HG03103 (cell line): ENCODE measurements around the gene RHOT2.

ENCODE experiments used
- ATAC-seq: cut with Tn5 transposase; IDR thresholded peaks from one replicate; pipeline ENCODE4 v1.9.1; 2021; ENCODE audit warnings: low read depth; ENCODE audit not compliant: unreplicated experiment

RHOT2 gene

GRCh38 chr16:647173-647902 lies 20.6 kb upstream of the RHOT2 start:
- ATAC-seq = no peak

DNA sequence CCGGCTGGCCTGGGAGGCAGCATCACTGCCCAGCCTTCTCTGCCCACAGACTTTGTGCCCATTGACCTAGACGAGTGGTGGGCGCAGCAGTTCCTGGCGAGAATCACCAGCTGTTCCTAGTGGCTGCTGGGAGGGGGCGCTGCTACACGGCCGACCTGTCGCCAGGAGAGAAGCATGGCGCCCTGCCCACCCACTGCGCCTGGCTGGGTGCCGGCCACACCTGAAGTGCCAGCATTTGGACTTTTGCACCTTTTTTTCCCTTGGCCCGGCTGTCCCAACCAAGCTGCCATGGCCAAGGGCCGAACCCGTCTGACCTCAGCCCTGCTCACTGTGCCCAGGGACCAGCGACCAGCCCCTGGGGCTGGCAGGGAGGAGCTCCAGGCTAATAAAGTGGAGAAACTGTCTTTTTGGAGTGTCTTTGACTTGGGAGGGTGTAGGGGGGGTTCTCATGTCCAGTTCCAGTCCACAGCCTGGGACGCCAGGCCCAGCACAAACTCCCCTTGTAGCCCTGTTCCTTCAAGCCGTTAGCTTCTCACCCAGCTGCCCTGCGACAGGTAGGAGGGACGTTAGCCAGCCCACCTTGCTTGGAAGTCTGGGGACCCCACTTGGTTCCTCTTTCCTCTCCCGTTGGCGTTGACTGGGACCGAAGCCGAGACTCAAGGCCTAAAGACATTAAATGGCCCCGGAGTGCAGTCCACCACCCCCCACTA lies 19.7 kb upstream of the RHOT2 start:
- ATAC-seq = no peak

GRCh38 chr16:648781-649589 lies 18.9 kb upstream of the RHOT2 start, which contains the start of gene WDR90:
Gene WDR90, plus strand, starts transcription at chr16:649365. Its CDS starts 52 bp downstream, at chr16:649417.
- ATAC-seq = peak; percentile 69

- ATAC-seq = peak; percentile 3
Observed at GRCh38 chr16:649631-650030, 18.3 kb upstream of the RHOT2 start.

GRCh38 chr16:651844-652243 lies 16.1 kb upstream of the RHOT2 start:
- no peak for ATAC-seq

DNA sequence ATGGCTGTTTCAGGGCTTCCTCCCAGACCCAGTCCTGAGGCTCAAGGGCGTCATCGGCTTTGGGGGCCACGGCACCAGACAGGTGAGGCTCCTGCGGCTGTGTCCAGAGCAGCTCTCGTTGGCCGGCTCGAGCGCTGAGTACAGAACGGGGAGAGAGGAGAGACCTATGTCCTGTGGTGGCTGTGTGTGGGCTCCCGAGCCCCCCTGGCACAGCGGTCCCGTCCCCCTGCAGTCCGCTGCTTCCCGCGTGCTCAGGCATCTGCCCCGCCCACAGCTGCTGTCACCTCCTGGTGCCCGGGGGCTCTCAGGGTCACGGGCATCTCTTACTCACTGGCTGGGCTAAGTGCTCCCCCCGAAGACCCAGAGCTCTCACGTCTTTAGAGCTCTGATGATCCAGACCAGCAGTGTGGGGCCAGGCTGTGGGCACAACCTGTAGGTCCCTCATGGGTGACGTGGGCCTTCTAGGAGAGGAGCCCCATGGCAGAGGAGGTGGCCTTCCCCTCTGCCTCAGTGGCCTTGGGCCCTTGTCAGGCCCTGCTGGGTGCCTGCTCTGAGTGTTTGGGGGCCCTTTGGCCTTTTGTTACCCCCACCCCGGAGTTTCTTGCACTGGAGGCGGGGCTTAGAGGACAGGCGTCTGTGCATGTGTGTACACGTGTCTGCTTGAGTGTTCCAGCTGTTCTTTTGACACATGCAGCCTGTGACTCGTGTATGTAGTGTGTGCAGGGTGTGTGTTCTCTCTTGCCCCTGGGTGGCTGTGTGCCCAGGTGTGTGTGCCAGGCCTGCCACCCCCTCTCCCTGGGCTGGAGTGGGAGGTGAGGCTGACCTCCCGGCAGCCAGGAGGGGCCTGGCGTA lies 15.3 kb upstream of the RHOT2 start:
- no peak for ATAC-seq

GRCh38 chr16:654034-654433 lies 13.9 kb upstream of the RHOT2 start:
- no peak for ATAC-seq

- ATAC-seq = no peak
Observed at GRCh38 chr16:657487-657886, 10.4 kb upstream of the RHOT2 start.

GRCh38 chr16:658679-659571 lies 9.0 kb upstream of the RHOT2 start:
- ATAC-seq = no peak

GRCh38 chr16:659618-660017 lies 8.3 kb upstream of the RHOT2 start:
- no peak for ATAC-seq

GRCh38 chr16:660132-660458 lies 7.8 kb upstream of the RHOT2 start:
- ATAC-seq = no peak

DNA sequence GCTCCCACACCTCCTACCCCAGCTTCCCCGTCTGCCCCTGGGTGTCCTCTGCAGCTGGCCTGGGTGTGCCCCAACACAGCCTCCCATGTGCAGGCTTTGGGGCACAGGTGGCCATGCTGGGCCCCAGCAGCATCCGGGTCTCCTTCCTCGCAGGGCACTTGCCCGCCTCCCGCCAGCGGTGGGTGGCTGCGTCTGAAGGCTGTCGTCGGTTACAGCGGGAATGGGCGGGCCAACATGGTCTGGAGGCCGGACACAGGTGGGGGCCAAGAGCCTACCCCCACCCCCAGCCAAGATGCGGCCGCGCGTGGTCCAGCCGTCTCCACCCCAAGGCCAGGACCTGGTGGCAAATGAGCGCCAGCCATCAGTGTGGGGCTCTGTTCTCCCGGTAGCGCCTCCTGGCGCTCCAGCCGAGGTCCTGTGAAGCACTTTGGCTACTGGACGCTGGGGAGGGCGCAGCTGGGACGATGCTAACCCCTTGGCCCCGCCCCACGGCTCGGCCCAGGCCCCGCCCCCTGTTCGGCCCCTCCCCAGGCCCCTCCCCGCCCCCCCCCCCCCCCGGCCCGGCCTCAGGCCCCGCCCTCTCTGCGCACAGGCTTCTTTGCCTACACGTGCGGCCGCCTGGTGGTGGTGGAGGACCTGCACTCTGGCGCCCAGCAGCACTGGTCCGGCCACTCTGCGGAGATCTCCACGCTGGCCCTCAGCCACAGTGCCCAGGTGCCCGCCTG lies 7.3 kb upstream of the RHOT2 start:
- peak; percentile 47 for ATAC-seq

- no peak for ATAC-seq
Observed at GRCh38 chr16:661184-661821, 6.6 kb upstream of the RHOT2 start.

DNA sequence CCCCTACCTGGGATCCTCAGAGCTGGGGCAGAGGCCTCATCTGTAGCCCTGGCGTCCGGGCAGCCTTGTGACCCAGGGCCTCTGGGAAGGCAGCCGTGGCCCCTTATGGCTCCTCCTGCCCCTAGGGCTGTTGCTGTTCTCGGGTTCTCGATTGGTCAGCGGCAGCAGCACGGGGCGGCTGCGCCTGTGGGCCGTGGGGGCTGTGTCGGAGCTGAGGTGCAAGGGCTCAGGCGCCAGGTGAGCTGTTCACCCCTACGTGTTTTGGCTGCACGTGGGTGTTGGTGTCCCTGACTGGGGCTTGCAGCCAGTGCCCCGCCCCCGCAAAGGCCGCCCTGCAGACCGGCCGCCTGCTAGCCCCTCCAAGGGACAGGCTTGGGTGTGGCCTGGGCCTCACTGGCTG lies 5.8 kb upstream of the RHOT2 start:
- no peak for ATAC-seq

DNA sequence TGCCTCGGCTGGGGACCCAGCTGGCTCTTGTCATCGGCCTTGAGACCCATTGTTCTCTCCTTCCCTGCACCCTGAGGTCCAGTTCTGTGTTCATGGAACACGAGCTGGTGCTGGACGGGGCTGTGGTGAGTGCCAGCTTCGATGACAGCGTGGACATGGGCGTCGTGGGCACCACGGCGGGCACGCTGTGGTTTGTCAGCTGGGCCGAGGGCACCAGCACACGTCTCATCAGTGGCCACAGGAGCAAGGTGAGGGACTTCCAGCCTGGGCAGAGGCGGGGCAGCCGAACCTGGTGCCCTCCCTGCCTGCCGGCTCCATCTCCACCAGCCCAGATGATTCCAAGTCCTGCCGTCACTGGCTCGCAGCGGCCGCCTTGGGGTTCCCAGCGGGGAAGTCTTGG lies 5.3 kb upstream of the RHOT2 start:
- ATAC-seq = no peak

- no peak for ATAC-seq
Observed at GRCh38 chr16:666572-666971, 1.4 kb upstream of the RHOT2 start.

DNA sequence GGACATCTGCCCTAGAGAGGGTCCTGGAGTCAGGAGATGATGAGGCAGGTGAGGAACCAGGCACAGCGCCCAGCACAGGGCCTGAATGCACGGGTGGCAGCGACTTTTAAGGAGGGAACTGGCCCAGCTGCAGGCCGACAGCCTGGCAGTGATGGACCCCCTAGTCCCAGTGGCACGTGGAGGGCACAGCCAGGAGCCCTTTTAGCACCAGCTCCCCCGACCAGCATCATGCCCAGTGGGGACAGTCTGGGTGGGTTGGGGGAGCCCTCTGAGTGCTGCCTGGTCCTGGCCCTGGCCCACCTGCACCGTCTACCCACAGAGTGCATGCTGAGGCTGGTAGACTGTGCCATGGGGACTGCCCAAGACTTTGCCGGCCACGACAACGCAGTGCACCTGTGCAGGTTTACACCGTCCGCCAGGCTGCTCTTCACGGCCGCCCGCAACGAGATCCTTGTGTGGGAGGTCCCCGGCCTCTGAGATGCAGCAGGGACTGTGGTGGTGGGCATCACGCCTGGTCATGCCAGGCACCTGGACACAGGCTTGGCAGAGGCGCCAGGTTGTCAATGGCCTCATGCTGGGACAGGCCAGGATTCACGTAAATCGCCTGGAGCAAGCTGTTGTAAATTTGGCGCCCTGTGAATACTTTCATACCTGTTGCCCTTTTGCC lies 686 bp upstream of the RHOT2 start:
- ATAC-seq = no peak
